K562 (cell line): ENCODE results near the gene CFAP206. TPM values are rescaled to one million over a fixed set of nuclear protein-coding genes. Genes with fewer than 3 reads are reported as not detected.

Source experiments
- ATAC-seq: fragments of 200-7000 bp; cut with Tn5 transposase; 3 replicates; pipeline ENCODE4 v1.9.1; 2020; ENCODE audit warnings: moderate library complexity
- BruUV-seq: library from RNA; stranded (reverse); fragments of 400-500 nt; replicated peaks from 2 replicates; lab custom pipeline; 2021; lab: Mats Ljungman, UMichigan
- CTCF ChIA-PET: fragments of 300-600 bp; formaldehyde crosslinking; extraction: SDS; loops from one replicate; lab custom pipeline; 2021; ENCODE audit warnings: low intra/inter-chr PET ratio; lab: Yijun Ruan, JAX
- POLR2A ChIA-PET: fragments of 300-600, 350-650 bp; sonication (Branson Sonifier 250); formaldehyde crosslinking; extraction: SDS; loops from one replicate; lab custom pipeline; 2021; ENCODE audit warnings: antibody characterized with exemption, inconsistent platforms; lab: Yijun Ruan, JAX
- DNase-seq, 4 experiments: peaks; one replicate each; pipeline versions ENCODE4 v3.0.0 to v3.0.0-alpha.2; 2011 to 2018; ENCODE audit warnings: low spot score in 3 of 4, mixed read lengths in 3 of 4; ENCODE audit errors: extremely low read depth in 1 of 4
- FAIRE-seq: peaks from 2 replicates; lab custom pipeline; 2011; peaks lifted over from hg19 to GRCh38; lab: Jason Lieb, UNC
- H2AFZ ChIP-seq: 2 replicates; pipeline ENCODE4 v1.6.0; 2011; ENCODE audit warnings: low read depth, low read length, control low read depth, inconsistent platforms
- H3K27ac ChIP-seq: fragments of 200-600 bp; 3 replicates; pipeline ENCODE4 v1.8.0; 2011; ENCODE audit warnings: low read depth, mild to moderate bottlenecking, control low read depth, inconsistent platforms, low read length, moderate library complexity, mixed read lengths; ENCODE audit errors: extremely low read depth
- H3K27me3 ChIP-seq, 2 experiments: fragments of 300-600 bp in 1 of 2; 2 replicates in 1 of 2; 3 replicates in 1 of 2; pipeline versions ENCODE4 v1.6.0 to v1.8.0; 2011; ENCODE audit warnings: inconsistent platforms in 2 of 2, low read length in 2 of 2, mild to moderate bottlenecking in 1 of 2, mixed read lengths in 1 of 2, moderate library complexity in 1 of 2; ENCODE audit not compliant: control insufficient read depth in 2 of 2, insufficient read depth in 2 of 2
- H3K36me3 ChIP-seq: fragments of 300-600 bp; 3 replicates; pipeline ENCODE4 v1.8.0; 2011; ENCODE audit warnings: mild to moderate bottlenecking, low read length, inconsistent platforms; ENCODE audit not compliant: control insufficient read depth, insufficient read depth
- H3K4me1 ChIP-seq, 2 experiments: fragments of 200-600 bp in 1 of 2; replicated peaks in 1 of 2; 2 replicates in 1 of 2; 3 replicates in 1 of 2; pipeline versions ENCODE4 v1.5.1 to v1.8.0; 2011; ENCODE audit warnings: inconsistent platforms in 2 of 2, low read length in 2 of 2, mild to moderate bottlenecking in 1 of 2, mixed read lengths in 1 of 2, moderate library complexity in 1 of 2; ENCODE audit not compliant: control insufficient read depth in 2 of 2, insufficient read depth in 2 of 2
- H3K4me2 ChIP-seq: 2 replicates; pipeline ENCODE4 v1.6.1; 2011; ENCODE audit warnings: low read length, control low read depth, inconsistent platforms, mixed read lengths; ENCODE audit not compliant: insufficient read depth
- H3K4me3 ChIP-seq: fragments of 200-600 bp; sonication (generic), shearing (Covaris generic); 2 replicates; pipeline ENCODE4 v1.5.1; 2016; ENCODE audit warnings: control low read depth, inconsistent platforms
- H3K79me2 ChIP-seq: fragments of 200-600 bp; 3 replicates; pipeline ENCODE4 v1.8.0; 2011; ENCODE audit warnings: low read length, inconsistent platforms; ENCODE audit not compliant: control insufficient read depth, insufficient read depth
- H3K9ac ChIP-seq, 2 experiments: 2 replicates each; pipeline versions ENCODE4 v1.6.0 to v1.6.1; 2011; ENCODE audit warnings: low read depth in 2 of 2, low read length in 2 of 2, control low read depth in 1 of 2, inconsistent platforms in 1 of 2, mild to moderate bottlenecking in 1 of 2, mixed read lengths in 1 of 2; ENCODE audit not compliant: insufficient read depth in 1 of 2
- H3K9me1 ChIP-seq: one replicate; pipeline ENCODE4 v1.6.0; 2011; ENCODE audit warnings: inconsistent platforms, mild to moderate bottlenecking, low read length, moderate library complexity; ENCODE audit not compliant: control insufficient read depth, insufficient read depth
- H3K9me3 ChIP-seq: replicated peaks from 2 replicates; pipeline ENCODE4 v1.5.1; 2011; ENCODE audit warnings: low read depth, low read length, inconsistent platforms; ENCODE audit not compliant: control insufficient read depth, insufficient read depth
- H4K20me1 ChIP-seq: replicated peaks from 2 replicates; pipeline ENCODE4 v1.6.1; 2011; ENCODE audit warnings: low read length, inconsistent platforms, mixed read lengths; ENCODE audit not compliant: control insufficient read depth, insufficient read depth
- CEBPB ChIP-seq: fragments of 450-650 bp; IDR thresholded peaks from 2 replicates; pipeline ENCODE4 v1.6.1; 2016; ENCODE audit warnings: missing genetic modification characterization, missing compliant biosample characterization
- SPI1 ChIP-seq: IDR thresholded peaks from 2 replicates; pipeline ENCODE4 v1.6.1; 2011; ENCODE audit warnings: low read depth, low read length, control low read depth, borderline replicate concordance
- THAP12 ChIP-seq: fragments of 250-450 bp; sonication (Bioruptor Pico); IDR thresholded peaks from 2 replicates; pipeline ENCODE4 v1.9.0; 2021; ENCODE audit warnings: mild to moderate bottlenecking, inconsistent platforms
- WGBS: fragments of 100-300 bp; shearing (Covaris generic); methylation state at CpG from one replicate; pipeline ENCODE4 v1.1.6; 2016; ENCODE audit warnings: low coverage, mixed read lengths; ENCODE audit not compliant: insufficient coverage; ENCODE audit errors: missing lambda C conversion rate; 5-methylcytosine and 5-hydroxymethylcytosine counted together
- in situ Hi-C: fragments of 300-500 bp; cut with MboI; formaldehyde crosslinking; loops from 4 replicates; pipeline ENCODE4 v1.15.0; 2018; ENCODE audit warnings: inconsistent platforms, mixed read lengths
- intact Hi-C: fragments of 100-400 bp; cut with micrococcal nuclease; formaldehyde crosslinking; loops from 2 replicates; pipeline ENCODE4 v1.14.2; 2022
- polyA plus RNA-seq, 8 experiments: library from polyadenylated mRNA; depleted of rRNA in 4 of 8; stranded (reverse) in 5 of 8; unstranded in 3 of 8; fragments of >200 nt; fragmentation: Nextera tagmentation in 2 of 8; fragmentation: Illumina TruSeq in 1 of 8; extraction: Ambion mirVana in 2 of 8; extraction: Trizol in 1 of 8; gene quantifications; 2 replicates each; pipeline versions ENCODE4 v1.2.1 to v1.2.3, GENCODE V29; 2011 to 2014; ENCODE audit warnings: inconsistent platforms in 1 of 8, missing spikeins in 1 of 8
- total RNA-seq, 7 experiments: library from RNA; depleted of rRNA in 6 of 7; stranded (reverse); fragments of >200 nt in 6 of 7; fragmentation: Illumina TruSeq in 2 of 7; extraction: Trizol in 2 of 7; gene quantifications; 2 replicates each; pipeline versions ENCODE4 v1.2.1 to v1.2.3, GENCODE V29; 2011 to 2021; ENCODE audit warnings: low replicate concordance in 1 of 7

The CFAP206 gene
- total and polyA plus RNA-seq, 9 of the 15 experiments (the other 6 are each of a cell fraction or from before 2014, with no cell fraction given): 0.06 to 0.33 (median 0.18) TPM; not detected in 2

DNA sequence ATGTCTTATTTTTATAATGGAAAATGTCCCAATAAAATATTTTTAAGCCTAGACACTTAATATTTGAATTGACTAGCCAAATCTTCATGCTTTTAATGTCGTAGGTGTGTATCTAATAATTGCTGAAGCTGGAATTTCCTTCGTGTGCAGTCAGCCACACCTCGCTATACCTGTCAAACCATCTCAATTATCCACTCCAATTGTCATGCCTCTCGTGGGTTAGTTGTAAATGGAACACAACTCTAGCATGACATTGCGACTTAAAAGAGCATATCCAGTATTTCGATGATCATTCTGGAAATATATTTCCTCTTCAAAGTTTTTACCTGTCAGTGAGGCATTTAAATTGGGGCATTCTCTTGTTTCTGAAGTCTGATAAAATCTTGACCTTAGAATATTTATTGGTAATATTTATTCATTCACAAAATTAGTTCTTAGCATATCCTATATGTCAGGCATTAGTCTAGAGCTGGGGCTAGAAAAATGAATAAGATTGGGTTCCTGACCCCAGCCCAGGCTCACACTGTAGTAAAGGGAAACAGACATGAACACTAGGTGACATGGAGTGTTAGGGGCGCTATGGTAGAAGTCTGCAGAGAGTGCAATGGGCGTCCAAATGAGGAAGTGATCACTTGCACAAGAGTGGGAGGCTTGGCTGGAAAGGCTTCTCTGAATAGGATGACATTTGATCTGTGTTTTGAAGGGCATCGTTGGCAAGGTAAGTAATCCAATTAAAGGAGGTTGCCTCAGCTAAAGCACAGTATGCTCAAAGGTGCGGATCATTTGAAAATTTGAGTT, 11.0 kb upstream of the CFAP206 start:
- FAIRE-seq: no peak
- Histone ChIP-seq H3K9me3 (no peaks in the 10 kb centered on the region), H3K36me3 (no peaks in the 10 kb centered on the region), H4K20me1 (no peaks in the 10 kb centered on the region; the same call in 1 of the 2 replicates), H3K4me1 (no peaks in the 10 kb centered on the region), H3K79me2 (no peaks in the 10 kb centered on the region), H3K9me1 (no peaks in the 10 kb centered on the region), H3K27ac (no peak overlapping the region), H3K9ac (no peak overlapping the region), H3K4me3 (no peak overlapping the region), H2AFZ (no peak overlapping the region), H3K27me3 (no peaks in the 10 kb centered on the region), H3K4me2 (no peak overlapping the region)
- BruUV-seq: no TSS peak
- TF ChIP-seq SPI1 (peak; percentile 96), CEBPB (tag) (peak; percentile 59), THAP12 (CRISPR knock-in tag) (no peak)
- ChIA-PET POLR2A (interaction anchor here (0.5 to 0.7 kb wide), 2 partner anchors 27 to 585 kb away, joined by 3 to 4 read pairs; no protein-coding TSS in a partner anchor), CTCF (no interaction called here)
- in situ Hi-C loops: loop anchor here (10.0 kb wide), 1 partner anchor 332 kb away; no protein-coding TSS in a partner anchor
- intact Hi-C loops: loop anchor here (10.0 kb wide), 1 partner anchor 298 kb away; no protein-coding TSS in a partner anchor
- peak; percentile 71 for ATAC-seq
- WGBS: 45% methylated on average over 10 of the region's 10 CpGs
- DNase-seq: peak in 1 of 4 experiments; percentile 11
